ENCODE results near the gene CLEC1A.

Gene CLEC1A

DNA sequence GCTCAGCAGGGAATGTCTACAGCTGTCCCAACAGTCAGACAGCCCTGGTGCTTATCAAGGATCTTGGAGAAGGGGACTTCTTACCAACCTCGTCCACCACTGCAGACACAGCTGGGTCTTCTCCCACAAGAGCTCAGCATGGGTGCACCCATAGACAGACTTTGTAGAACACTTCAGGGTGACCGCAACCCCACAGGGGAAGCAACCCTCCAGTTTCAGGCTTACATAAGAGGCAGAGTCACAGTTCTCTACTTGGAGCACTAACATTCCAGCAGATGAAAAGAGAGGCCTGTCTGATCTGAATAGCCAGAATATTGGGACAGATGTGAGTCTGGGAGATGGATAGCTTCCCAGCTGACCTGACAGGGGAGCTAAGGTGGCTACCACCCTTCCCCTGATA, 3.5 kb upstream of the CLEC1A start:
- no peak overlapping the region for H3K4me3 ChIP-seq (ENCODE audit: low read depth, low read length)
- no peak for TF ChIP-seq CTCF (IDR thresholded peaks at IDR 0.05; ENCODE audit: low read depth, low read length)

- no peak overlapping the region for H3K4me3 ChIP-seq (ENCODE audit: low read depth, low read length)
- no peak for TF ChIP-seq CTCF (IDR thresholded peaks at IDR 0.05; ENCODE audit: low read depth, low read length)
These were observed 2.9 kb upstream of the CLEC1A start for GRCh38 chr12:10101648-10102220.

- H3K4me3 ChIP-seq (ENCODE audit: low read depth, low read length) = no peak overlapping the region
- TF ChIP-seq CTCF (IDR thresholded peaks at IDR 0.05; ENCODE audit: low read depth, low read length) = no peak
These were observed 2.3 kb upstream of the CLEC1A start for GRCh38 chr12:10101042-10101579.

DNA sequence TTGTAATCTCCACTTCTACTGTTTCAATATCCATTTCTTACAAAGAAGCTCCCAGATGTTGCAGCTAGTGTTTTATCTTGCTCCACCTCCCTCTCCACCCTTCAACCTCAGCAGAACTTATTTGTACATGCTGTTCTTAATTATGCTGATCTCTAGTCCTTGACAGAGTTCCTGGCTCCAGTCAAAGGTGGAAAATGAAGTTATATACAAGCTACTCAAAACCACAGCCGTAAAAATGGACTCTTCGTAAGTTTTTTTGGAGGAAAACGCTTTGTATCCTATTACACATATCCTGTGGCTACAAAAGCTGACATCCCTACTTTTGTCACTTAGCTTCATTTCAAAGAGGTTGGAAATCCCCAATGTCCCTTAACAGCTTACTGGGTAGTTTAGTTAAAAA, 1.3 kb downstream of the CLEC1A start:
- H3K4me3 ChIP-seq (ENCODE audit: low read depth, low read length) = no peak overlapping the region
- TF ChIP-seq CTCF (IDR thresholded peaks at IDR 0.05; ENCODE audit: low read depth, low read length) = no peak

- TF ChIP-seq CTCF (IDR thresholded peaks at IDR 0.05; ENCODE audit: low read depth, low read length) = no peak
- no peak overlapping the region for H3K4me3 ChIP-seq (ENCODE audit: low read depth, low read length)
These were observed 2.8 kb downstream of the CLEC1A start for GRCh38 chr12:10095971-10096370.

DNA sequence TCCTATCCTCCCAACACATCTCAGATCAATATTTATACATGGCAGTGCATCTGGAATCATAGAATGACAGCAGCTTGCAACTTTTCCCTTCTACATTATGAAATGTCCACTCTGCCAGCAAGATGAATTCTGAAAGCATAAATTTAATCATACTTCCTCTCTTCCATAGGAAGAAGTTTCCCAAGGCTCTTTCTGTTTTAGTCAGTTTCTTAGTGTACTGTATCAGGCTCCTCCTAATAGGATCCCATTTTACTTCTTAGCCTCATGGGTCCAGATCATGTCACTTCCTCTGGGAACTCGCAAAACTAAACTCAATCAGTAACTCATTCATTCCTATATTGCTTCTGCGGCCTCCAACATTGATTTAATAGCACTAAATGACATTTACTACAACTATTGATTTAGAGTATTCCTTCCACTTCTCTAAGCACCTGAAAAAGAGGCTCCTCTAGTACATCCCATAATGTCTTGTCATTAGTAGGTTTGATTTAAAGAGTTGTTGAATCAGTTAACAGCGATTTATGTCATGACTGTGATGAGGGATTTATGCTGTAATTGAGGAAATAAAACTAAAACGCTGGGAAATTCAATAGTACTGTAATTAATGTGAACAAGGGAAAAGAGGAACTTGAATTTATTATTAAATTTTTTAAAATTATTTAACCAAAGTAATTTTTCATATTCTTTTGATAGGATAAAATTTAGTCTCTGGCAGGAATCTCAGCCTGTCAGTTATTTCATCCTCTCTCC, 4.0 kb downstream of the CLEC1A start:
- TF ChIP-seq CTCF (IDR thresholded peaks at IDR 0.05; ENCODE audit: low read depth, low read length) = no peak
- H3K4me3 ChIP-seq (ENCODE audit: low read depth, low read length) = no peak overlapping the region

Data from WI38 (cell line).